ENCODE data around the gene DIAPH2.

DNA sequence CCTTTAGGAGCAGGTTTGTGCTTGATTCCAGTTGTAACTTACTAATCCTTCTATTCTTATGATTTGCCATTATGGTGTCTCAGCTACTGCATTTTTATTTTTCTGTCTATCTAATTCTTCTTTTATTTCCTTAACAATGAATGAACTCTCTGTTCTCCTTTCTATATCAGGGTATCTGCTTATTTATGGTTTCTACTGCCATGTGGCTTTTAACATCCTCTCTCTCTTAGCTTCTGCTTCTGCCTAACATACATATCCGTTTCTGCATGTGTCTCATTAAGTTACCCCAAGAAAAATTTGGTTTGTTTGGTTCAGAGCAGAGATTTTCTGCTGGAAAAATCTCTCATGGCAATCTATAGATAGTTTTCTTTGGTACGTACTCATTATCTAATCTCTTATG, 813.5 kb downstream of the DIAPH2 start:
- TF ChIP-seq CTCF (IDR thresholded peaks at IDR 0.05; ENCODE audit: low read depth, low read length, poor library complexity, severe bottlenecking) = no peak
- no peak for TF ChIP-seq EZH2phosphoT487 (IDR thresholded peaks at IDR 0.05; ENCODE audit: borderline replicate concordance, low read length)

Data from DOHH2 (cell line).